GM12878 (cell line): ENCODE results near the gene CPSF3. TPM values are rescaled to one million over a fixed set of nuclear protein-coding genes. Genes with fewer than 3 reads are reported as not detected.

Experiments
- ATAC-seq: fragments of 200-7000 bp; cut with Tn5 transposase; 3 replicates; pipeline ENCODE4 v1.9.1; 2020; ENCODE audit warnings: mild to moderate bottlenecking, moderate library complexity
- BruUV-seq: library from RNA; stranded (reverse); fragments of 400-500 nt; replicated peaks from 2 replicates; lab custom pipeline; 2021; lab: Mats Ljungman, UMichigan
- CTCF ChIA-PET: fragments of 300-600 bp; sonication (Branson Sonifier 250); formaldehyde crosslinking; extraction: SDS; loops from one replicate; lab custom pipeline; 2021; ENCODE audit warnings: inconsistent platforms; lab: Yijun Ruan, JAX
- POLR2A ChIA-PET: fragments of 350-600 bp; formaldehyde crosslinking; extraction: SDS; loops from one replicate; lab custom pipeline; 2021; ENCODE audit warnings: inconsistent platforms; lab: Charles Lee
- RAD21 ChIA-PET: fragments of 300-600 bp; sonication (Branson Sonifier 250); formaldehyde crosslinking; loops from one replicate; lab custom pipeline; 2023; ENCODE audit warnings: antibody characterized with exemption; ENCODE audit not compliant: unreplicated experiment; lab: Charles Lee
- SMC1A ChIA-PET: fragments of 300-600 bp; sonication (Branson Sonifier 250); formaldehyde crosslinking; loops from one replicate; lab custom pipeline; 2023; ENCODE audit not compliant: unreplicated experiment, uncharacterized antibody; lab: Charles Lee
- DNase-seq: peaks from one replicate; pipeline ENCODE4 v3.0.0-alpha.2; 2011; ENCODE audit warnings: low read depth, low spot score
- FAIRE-seq: peaks from 3 replicates; lab custom pipeline; 2011; peaks lifted over from hg19 to GRCh38; lab: Jason Lieb, UNC
- H2AFZ ChIP-seq: 2 replicates; pipeline ENCODE4 v1.6.0; 2011; ENCODE audit warnings: low read depth, low read length, control low read depth; ENCODE audit not compliant: control insufficient read depth
- H3K27ac ChIP-seq: 2 replicates; pipeline ENCODE4 v1.5.1; 2011; ENCODE audit warnings: control low read depth; ENCODE audit not compliant: control insufficient read depth, insufficient read depth
- H3K27me3 ChIP-seq, 2 experiments: replicated peaks in 1 of 2; 2 replicates each; pipeline versions ENCODE4 v1.6.0 to v1.6.1; 2011; ENCODE audit warnings: low read length in 1 of 2; ENCODE audit not compliant: control insufficient read depth in 2 of 2, insufficient read depth in 2 of 2
- H3K36me3 ChIP-seq, 2 experiments: 2 replicates each; pipeline ENCODE4 v1.5.1; 2011; ENCODE audit warnings: low read length in 1 of 2; ENCODE audit not compliant: control insufficient read depth in 2 of 2, insufficient read depth in 2 of 2
- H3K4me1 ChIP-seq: 2 replicates; pipeline ENCODE4 v1.6.1; 2011; ENCODE audit warnings: mild to moderate bottlenecking, low read length, moderate library complexity, mixed read lengths; ENCODE audit not compliant: control insufficient read depth, insufficient read depth
- H3K4me2 ChIP-seq: 2 replicates; pipeline ENCODE4 v1.6.0; 2011; ENCODE audit warnings: control low read depth; ENCODE audit not compliant: control insufficient read depth, insufficient read depth
- H3K4me3 ChIP-seq: fragments of 200-600 bp; sonication (generic); 2 replicates; pipeline ENCODE4 v1.5.1; 2016
- H3K79me2 ChIP-seq: 2 replicates; pipeline ENCODE4 v1.6.0; 2011; ENCODE audit warnings: low read length; ENCODE audit not compliant: control insufficient read depth, insufficient read depth
- H3K9ac ChIP-seq: 2 replicates; pipeline ENCODE4 v1.8.0; 2011; ENCODE audit warnings: low read length, control low read depth, mixed read lengths; ENCODE audit not compliant: control insufficient read depth, insufficient read depth
- H3K9me3 ChIP-seq: replicated peaks from 3 replicates; pipeline ENCODE4 v1.5.1; 2011; ENCODE audit warnings: mild to moderate bottlenecking, low read length; ENCODE audit not compliant: control insufficient read depth, insufficient read depth
- H4K20me1 ChIP-seq: 2 replicates; pipeline ENCODE4 v1.6.0; 2011; ENCODE audit not compliant: control insufficient read depth, insufficient read depth
- BCLAF1 ChIP-seq: fragments of 450-650 bp; IDR thresholded peaks from 2 replicates; pipeline ENCODE4 v1.6.1; 2017; ENCODE audit warnings: antibody characterized with exemption, mild to moderate bottlenecking, moderate library complexity
- CBX3 ChIP-seq: fragments of 200-600 bp; sonication (generic); IDR thresholded peaks from 2 replicates; pipeline ENCODE4 v1.6.1; 2016; ENCODE audit warnings: low read depth, borderline replicate concordance
- CREM ChIP-seq: IDR thresholded peaks from 2 replicates; pipeline ENCODE4 v1.6.1; 2014; ENCODE audit warnings: antibody characterized with exemption, low read depth
- EED ChIP-seq: sonication (generic); IDR thresholded peaks from 2 replicates; pipeline ENCODE4 v1.6.1; 2016; ENCODE audit warnings: antibody characterized with exemption, low read depth
- ETV6 ChIP-seq, 2 experiments: fragments of 450-650 bp in 1 of 2; IDR thresholded peaks in 1 of 2; conservative IDR thresholded peaks in 1 of 2; 2 replicates each; pipeline ENCODE4 v1.6.1; 2014; ENCODE audit warnings: antibody characterized with exemption in 1 of 2, borderline replicate concordance in 1 of 2, low read depth in 1 of 2, mild to moderate bottlenecking in 1 of 2, moderate library complexity in 1 of 2
- JUNB ChIP-seq: IDR thresholded peaks from 2 replicates; pipeline ENCODE4 v1.6.1; 2016; ENCODE audit warnings: antibody characterized with exemption, mild to moderate bottlenecking
- PAX8 ChIP-seq: fragments of 450-650 bp; IDR thresholded peaks from 2 replicates; pipeline ENCODE4 v1.6.1; 2017; ENCODE audit warnings: mild to moderate bottlenecking, moderate library complexity
- RUNX3 ChIP-seq: IDR thresholded peaks from 2 replicates; pipeline ENCODE4 v1.6.1; 2012; ENCODE audit warnings: low read length, inconsistent platforms
- USF2 ChIP-seq: IDR thresholded peaks from 2 replicates; pipeline ENCODE4 v1.6.1; 2011; ENCODE audit warnings: low read depth, low read length, improper control_type of control experiment, borderline replicate concordance
- ZNF217 ChIP-seq: fragments of 450-650 bp; IDR thresholded peaks from 2 replicates; pipeline ENCODE4 v1.6.1; 2017; ENCODE audit warnings: antibody characterized with exemption, mild to moderate bottlenecking
- ZNF24 ChIP-seq: fragments of 450-650 bp; IDR thresholded peaks from 2 replicates; pipeline ENCODE4 v1.6.1; 2017; ENCODE audit warnings: antibody characterized with exemption, mild to moderate bottlenecking
- ZNF274 ChIP-seq: IDR thresholded peaks from one replicate; pipeline ENCODE4 v1.8.0; 2011; ENCODE audit not compliant: insufficient read length, insufficient read depth
- WGBS: methylation state at CpG from one replicate; pipeline ENCODE4 v1.1.6; 2016; ENCODE audit warnings: low lambda C conversion rate; ENCODE audit not compliant: insufficient replicate concordance, insufficient coverage; ENCODE audit errors: missing lambda C conversion rate; 5-methylcytosine and 5-hydroxymethylcytosine counted together
- in situ Hi-C: fragments of 300-500 bp; cut with MboI; formaldehyde crosslinking; loops from 9 replicates; pipeline ENCODE4 v1.14.3; 2018; ENCODE audit warnings: mixed read lengths
- intact Hi-C: fragments of 100-400 bp; cut with micrococcal nuclease; formaldehyde crosslinking; loops from one replicate; pipeline ENCODE4 v1.14.2; 2022; ENCODE audit not compliant: unreplicated experiment
- polyA plus RNA-seq, 11 experiments: library from polyadenylated mRNA; depleted of rRNA in 4 of 11; unstranded in 6 of 11; stranded (reverse) in 5 of 11; fragments of >200 nt; fragmentation: Nextera tagmentation in 4 of 11; fragmentation: Illumina TruSeq in 1 of 11; extraction: Ambion mirVana in 4 of 11; extraction: Trizol in 1 of 11; gene quantifications; 1 replicate in 1 of 11; 2 replicates in 10 of 11; pipeline versions ENCODE4 v1.2.1 to v1.2.3, GENCODE V29; 2011 to 2016; ENCODE audit warnings: inconsistent platforms in 2 of 11, missing spikeins in 2 of 11, low read depth in 1 of 11
- total RNA-seq, 4 experiments: library from RNA; depleted of rRNA in 3 of 4; stranded (reverse); fragments of >200 nt in 3 of 4; fragmentation: Illumina TruSeq in 1 of 4; extraction: Trizol in 1 of 4; gene quantifications; 2 replicates each; pipeline versions ENCODE4 v1.2.1 to v1.2.3, GENCODE V29; 2013 to 2021

CPSF3 gene
- total and polyA plus RNA-seq, 10 of the 15 experiments (the other 5 are each of a cell fraction or from before 2014, with no cell fraction given) = 34.5 to 108 (median 76.1) TPM

DNA sequence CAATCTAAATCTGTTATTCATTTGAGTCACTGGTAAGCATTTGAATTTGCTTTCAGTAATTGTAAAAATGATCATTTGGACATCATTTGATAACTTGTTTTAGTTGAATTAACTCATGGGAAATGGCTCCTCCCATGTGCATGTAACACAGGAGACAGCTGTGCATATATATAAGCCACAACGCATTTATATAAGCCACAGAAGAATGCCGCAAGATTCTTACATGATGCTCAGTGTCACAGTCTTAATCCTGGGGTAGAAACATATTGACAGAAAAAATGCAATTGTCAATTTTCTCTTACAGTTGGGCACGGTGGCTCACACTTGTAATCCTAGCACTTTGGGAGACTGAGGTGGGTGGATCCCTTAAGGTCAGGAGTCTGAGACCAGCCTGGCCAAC, 37.6 kb downstream of the CPSF3 start:
- peaks cover under 1 to 24% of the 10 kb centered on the region in 2 experiments; a peak in 2 of 4 replicates for H3K36me3 ChIP-seq
- ChIA-PET RAD21 (interaction anchor here (1.0 kb wide), 1 partner anchor 9 kb away, joined by 3 read pairs; no protein-coding TSS in a partner anchor), POLR2A (no interaction called here), CTCF (no interaction called here), SMC1A (no interaction called here)
- H3K9me3 ChIP-seq = no peaks in the 10 kb centered on the region
- DNase-seq = no peak
- intact Hi-C loops (no loop called here), in situ Hi-C loops (no loop called here)
- no peaks in the 10 kb centered on the region for H4K20me1 ChIP-seq
- no peaks in the 10 kb centered on the region for H3K4me1 ChIP-seq
- H3K4me2 ChIP-seq = no peak overlapping the region
- ATAC-seq = no peak
- no peaks in the 10 kb centered on the region for H3K27me3 ChIP-seq
- no peak for FAIRE-seq
- WGBS = 96% methylated on average over 3 of the region's 3 CpGs
- no peak overlapping the region for H3K27ac ChIP-seq
- no peak overlapping the region for H3K9ac ChIP-seq
- no peak overlapping the region for H3K4me3 ChIP-seq
- BruUV-seq = no TSS peak
- no peak overlapping the region for H2AFZ ChIP-seq
- no peaks in the 10 kb centered on the region for H3K79me2 ChIP-seq
- TF ChIP-seq CBX3 = no peak
- no peak for TF ChIP-seq CREM
- no peak for TF ChIP-seq ZNF24
- TF ChIP-seq RUNX3 = no peak
- no peak for TF ChIP-seq ZNF274
- no peak for TF ChIP-seq ETV6 (conservative IDR thresholded peaks at IDR 0.05 in 1 of 2, IDR thresholded peaks at IDR 0.05 in 1 of 2; ENCODE audit: borderline replicate concordance in 1 of 2, low read depth in 1 of 2)
- no peak for TF ChIP-seq JUNB
- TF ChIP-seq EED = no peak
- TF ChIP-seq USF2 = no peak
- no peak for TF ChIP-seq ZNF217
- no peak for TF ChIP-seq PAX8
- no peak for TF ChIP-seq BCLAF1
